Epithelial cell of prostate (primary cell): ENCODE data around the gene SWI5.
A peak's percentile ranks its signal among the peaks of the same experiment; 100 is the strongest.

Source experiments
- DNase-seq: peaks from one replicate; pipeline ENCODE4 v3.0.0-alpha.2; 2011; ENCODE audit warnings: low read depth, low spot score
- H3K27ac ChIP-seq: fragments of 450-650 bp; 2 replicates; pipeline ENCODE4 v1.5.1; 2017; ENCODE audit warnings: mild to moderate bottlenecking

SWI5 gene

GRCh38 chr9:128309551-128309950 lies 33.5 kb downstream of the SWI5 start:
- H3K27ac ChIP-seq, result no peak overlapping the region
- DNase-seq, result no peak

DNA sequence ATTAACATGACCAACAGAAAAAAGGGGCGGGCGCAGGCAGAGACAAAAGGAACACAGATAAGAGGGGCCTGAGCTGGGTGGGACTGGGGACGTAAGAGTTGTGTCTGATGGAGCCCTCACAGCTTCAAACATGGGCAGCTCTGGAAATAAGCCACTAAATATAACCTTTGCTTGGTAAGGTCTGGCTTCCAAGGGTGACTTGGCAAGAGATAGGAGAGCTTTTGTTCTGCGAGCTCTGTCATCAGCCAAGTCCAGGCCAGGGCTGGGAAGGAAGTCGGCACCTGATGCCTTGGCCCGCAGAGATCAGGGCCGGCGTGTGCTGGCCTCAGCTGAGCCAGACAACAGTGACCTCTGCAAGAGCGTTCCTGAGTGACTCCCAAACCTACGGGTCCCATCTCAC lies 34.4 kb downstream of the SWI5 start:
- H3K27ac ChIP-seq, result no peak overlapping the region
- no peak for DNase-seq

GRCh38 chr9:128314697-128315096 lies 38.6 kb downstream of the SWI5 start:
- DNase-seq, result no peak
- no peak overlapping the region for H3K27ac ChIP-seq

- no peak overlapping the region for H3K27ac ChIP-seq
- no peak for DNase-seq
Measured at GRCh38 chr9:128316421-128316820, 40.3 kb downstream of the SWI5 start.

GRCh38 chr9:128317629-128318028 lies 41.6 kb downstream of the SWI5 start:
- no peak for DNase-seq
- H3K27ac ChIP-seq, result peak overlapping the region; percentile 7

- H3K27ac ChIP-seq, result no peak overlapping the region
Measured at GRCh38 chr9:128321343-128321742, 45.3 kb downstream of the SWI5 start.

GRCh38 chr9:128321879-128322403 lies 45.9 kb downstream of the SWI5 start:
- peak overlapping the region; percentile 87 for H3K27ac ChIP-seq
- DNase-seq, result no peak

More at GRCh38 chr9:128321343-128321742, 45.3 kb downstream of the SWI5 start:
- DNase-seq, result no peak

DNA sequence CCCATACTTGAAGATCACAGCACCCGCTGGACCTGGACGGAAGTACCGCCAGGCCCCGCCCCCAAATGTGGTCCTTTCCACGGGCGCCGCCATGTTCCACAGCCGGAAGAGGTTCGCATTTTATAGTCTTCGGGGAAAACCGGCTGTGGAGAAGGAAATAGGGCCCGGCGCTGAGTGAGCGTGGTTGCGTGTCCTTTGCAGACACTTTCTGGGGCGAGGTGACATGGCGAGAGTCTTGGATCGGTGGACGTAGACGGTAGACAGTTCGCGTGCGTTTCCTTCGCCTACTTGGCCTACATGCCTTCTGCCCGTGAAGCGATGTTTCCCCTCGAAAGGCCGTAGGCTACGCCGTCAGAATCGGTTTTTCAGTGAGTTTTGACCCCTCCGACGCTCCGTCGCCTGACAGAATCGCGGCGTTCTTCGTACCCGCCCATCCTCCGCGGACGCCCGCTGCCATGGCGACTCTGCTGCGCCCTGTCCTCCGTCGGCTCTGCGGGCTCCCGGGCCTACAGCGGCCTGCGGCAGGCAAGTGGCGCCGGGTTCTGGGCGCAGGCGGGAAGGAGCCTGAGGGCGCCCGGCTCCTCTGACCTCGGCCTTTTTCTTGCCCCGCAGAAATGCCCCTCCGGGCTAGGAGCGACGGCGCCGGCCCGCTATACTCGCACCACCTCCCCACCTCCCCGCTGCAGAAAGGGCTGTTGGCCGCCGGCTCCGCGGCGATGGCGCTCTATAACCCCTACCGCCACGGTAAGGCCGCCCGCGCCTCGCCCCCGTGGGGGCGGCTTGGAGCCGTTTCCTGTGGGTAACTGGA lies 46.5 kb downstream of the SWI5 start, which contains the start of the genes COQ4 and TRUB2:
Gene COQ4, plus strand, starts transcription at position 436 of the 808 bp plus-strand sequence. Its CDS starts 20 bp downstream, at position 456.
Gene TRUB2, minus strand, starts transcription at position 44 of the 808 bp plus-strand sequence. Its CDS starts 39 bp downstream, at position 5.
- DNase-seq, result peak; percentile 72
- H3K27ac ChIP-seq, result peak within 1 kb of the TSS; percentile 87

DNA sequence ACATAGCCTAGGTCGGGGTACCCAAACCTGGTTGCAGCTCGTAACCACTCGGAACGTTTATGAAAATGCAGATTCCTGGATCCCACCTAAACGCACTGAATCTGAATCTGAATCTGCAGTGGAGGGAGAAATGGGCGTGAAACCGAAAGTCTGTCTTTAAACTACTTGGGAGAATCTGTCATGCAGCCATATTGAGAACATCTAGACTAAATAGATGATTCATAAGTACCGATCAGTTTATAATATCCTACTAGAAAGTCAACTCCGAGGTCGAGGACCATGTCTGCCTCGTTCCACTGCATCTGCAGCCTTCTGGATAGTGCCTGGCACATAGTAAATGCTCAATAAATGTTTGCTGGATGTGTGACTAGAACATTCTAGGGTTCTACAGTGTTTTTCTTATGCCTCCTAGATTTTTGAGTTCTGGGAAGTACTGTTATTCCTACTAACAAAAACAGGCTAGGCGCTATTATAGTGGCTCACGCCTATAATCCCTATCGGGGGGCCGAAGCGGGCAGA lies 47.2 kb downstream of the SWI5 start:
- H3K27ac ChIP-seq, result peak overlapping the region; percentile 87
- no peak for DNase-seq

- DNase-seq, result no peak
- H3K27ac ChIP-seq, result peak overlapping the region; percentile 87
Measured at GRCh38 chr9:128323791-128324190, 47.7 kb downstream of the SWI5 start.

DNA sequence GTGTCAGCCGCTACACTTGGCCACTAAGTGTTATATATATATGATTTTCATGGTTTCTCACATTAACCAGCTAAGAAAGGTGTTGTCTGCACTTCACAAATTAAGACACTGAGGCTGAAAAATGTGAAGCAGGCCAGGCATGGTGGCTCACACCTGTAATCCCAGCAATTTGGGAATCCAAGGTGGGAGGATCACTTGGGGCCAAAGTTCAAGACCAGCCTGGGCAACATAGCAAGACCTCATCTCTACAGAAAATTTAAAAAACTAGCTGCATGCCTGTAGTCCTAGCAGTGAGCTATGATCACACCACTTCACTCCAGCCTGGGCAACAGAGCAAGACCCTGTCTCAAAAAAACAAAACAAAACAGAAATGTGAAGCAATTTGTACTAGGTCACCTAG lies 48.3 kb downstream of the SWI5 start:
- no peak for DNase-seq
- no peak overlapping the region for H3K27ac ChIP-seq

- no peak overlapping the region for H3K27ac ChIP-seq
- no peak for DNase-seq
Measured at GRCh38 chr9:128325629-128326028, 49.6 kb downstream of the SWI5 start.

DNA sequence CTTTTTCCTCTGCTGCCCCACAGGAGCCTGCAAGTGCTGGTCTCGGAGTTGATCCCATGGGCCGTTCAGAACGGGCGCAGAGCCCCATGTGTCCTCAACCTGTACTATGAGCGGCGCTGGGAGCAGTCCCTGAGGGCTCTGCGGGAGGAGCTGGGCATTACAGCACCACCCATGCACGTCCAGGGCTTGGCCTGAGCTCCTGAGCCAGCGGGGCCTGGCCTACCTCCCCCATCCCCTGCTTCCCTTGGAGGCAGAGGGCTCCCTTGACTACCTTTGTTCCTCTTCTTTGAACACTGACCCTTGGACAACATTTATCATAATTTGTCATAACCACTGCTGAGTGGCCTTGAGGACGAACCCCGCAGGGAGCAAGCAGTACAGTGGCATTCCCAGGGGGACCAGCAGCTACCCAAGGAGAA lies 57.4 kb downstream of the SWI5 start:
- no peak for DNase-seq
- H3K27ac ChIP-seq, result no peak overlapping the region

DNA sequence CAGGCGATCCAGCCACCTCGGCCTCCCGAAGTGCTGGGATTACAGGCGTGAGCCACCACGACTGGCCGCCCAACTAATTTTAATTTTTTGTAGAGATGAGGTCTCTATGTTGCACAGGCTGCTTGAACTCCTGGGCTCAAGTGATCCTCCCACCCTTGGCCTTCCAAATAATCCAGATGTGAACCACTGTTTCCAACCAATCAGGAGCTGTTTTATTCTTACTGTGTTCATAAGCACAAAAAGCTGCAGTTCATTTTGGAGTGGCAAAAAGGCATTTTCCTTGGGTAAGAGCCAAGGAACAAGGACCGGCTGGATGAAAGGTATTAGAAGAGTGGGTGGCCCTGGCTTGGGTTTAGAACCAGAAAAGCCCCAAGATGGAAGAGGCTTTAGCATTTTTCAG lies 59.1 kb downstream of the SWI5 start:
- H3K27ac ChIP-seq, result no peak overlapping the region
- DNase-seq, result no peak

GRCh38 chr9:128335914-128336313 lies 59.8 kb downstream of the SWI5 start:
- no peak overlapping the region for H3K27ac ChIP-seq
- no peak for DNase-seq

- DNase-seq, result no peak
- H3K27ac ChIP-seq, result no peak overlapping the region
Measured at GRCh38 chr9:128337936-128338335, 61.9 kb downstream of the SWI5 start.
